H9 (cell line): ENCODE measurements around the gene TNFRSF6B. TPM values are rescaled to one million over a fixed set of nuclear protein-coding genes. Genes with fewer than 3 reads are reported as not detected.

ENCODE experiments used
- DNase-seq: peaks from one replicate; pipeline ENCODE4 v3.0.0-alpha.2; 2017
- H2AFZ ChIP-seq: one replicate; pipeline ENCODE4 v1.6.1; 2013; ENCODE audit warnings: mild to moderate bottlenecking, low read length, control low read depth, moderate library complexity
- H2AK5ac ChIP-seq: 2 replicates; pipeline ENCODE4 v1.6.1; 2013; ENCODE audit warnings: low read length, control low read depth, mixed read lengths; ENCODE audit not compliant: insufficient read length
- H2BK120ac ChIP-seq: one replicate; pipeline ENCODE4 v1.6.1; 2013; ENCODE audit warnings: low read depth, mild to moderate bottlenecking, low read length, control low read depth, inconsistent platforms; ENCODE audit not compliant: poor library complexity, severe bottlenecking
- H2BK12ac ChIP-seq: 2 replicates; pipeline ENCODE4 v1.6.1; 2013; ENCODE audit warnings: low read length, control low read depth, mixed read lengths, low read depth; ENCODE audit not compliant: insufficient read length
- H2BK15ac ChIP-seq: 2 replicates; pipeline ENCODE4 v1.6.1; 2013; ENCODE audit warnings: low read depth, low read length, control low read depth
- H2BK20ac ChIP-seq: one replicate; pipeline ENCODE4 v1.6.1; 2013; ENCODE audit warnings: low read depth, mild to moderate bottlenecking, low read length, control low read depth, inconsistent platforms; ENCODE audit not compliant: poor library complexity, severe bottlenecking
- H2BK5ac ChIP-seq: 2 replicates; pipeline ENCODE4 v1.6.1; 2013; ENCODE audit warnings: low read length, control low read depth, mixed read lengths; ENCODE audit not compliant: insufficient read length
- H3K14ac ChIP-seq: 2 replicates; pipeline ENCODE4 v1.6.1; 2013; ENCODE audit warnings: low read length, control low read depth; ENCODE audit not compliant: insufficient read depth
- H3K18ac ChIP-seq: 2 replicates; pipeline ENCODE4 v1.6.1; 2013; ENCODE audit warnings: low read depth, mild to moderate bottlenecking, mixed read lengths, low read length, control low read depth; ENCODE audit not compliant: insufficient read length
- H3K23ac ChIP-seq: 2 replicates; pipeline ENCODE4 v1.6.1; 2013; ENCODE audit warnings: low read length, control low read depth, mixed read lengths, low read depth; ENCODE audit not compliant: insufficient read length
- H3K23me2 ChIP-seq: 2 replicates; pipeline ENCODE4 v1.6.1; 2013; ENCODE audit warnings: low read depth, mild to moderate bottlenecking, mixed read lengths, low read length, control low read depth; ENCODE audit not compliant: insufficient read length, poor library complexity, severe bottlenecking
- H3K27ac ChIP-seq: 2 replicates; pipeline ENCODE4 v1.5.1; 2013; ENCODE audit warnings: low read length, control low read depth, mixed read lengths, low read depth; ENCODE audit not compliant: insufficient read length
- H3K27me3 ChIP-seq: 2 replicates; pipeline ENCODE4 v1.6.1; 2013; ENCODE audit warnings: low read length, control low read depth, inconsistent platforms; ENCODE audit not compliant: insufficient read depth
- H3K4ac ChIP-seq: 2 replicates; pipeline ENCODE4 v1.6.1; 2013; ENCODE audit warnings: low read depth, mild to moderate bottlenecking, control low read depth, inconsistent platforms, low read length, moderate library complexity
- H3K4me1 ChIP-seq: 2 replicates; pipeline ENCODE4 v1.6.1; 2013; ENCODE audit warnings: low read length, control low read depth, inconsistent platforms; ENCODE audit not compliant: insufficient read depth
- H3K4me2 ChIP-seq: 2 replicates; pipeline ENCODE4 v1.6.1; 2013; ENCODE audit warnings: low read length, control low read depth, mixed read lengths; ENCODE audit not compliant: insufficient read length, insufficient read depth
- H3K56ac ChIP-seq: 2 replicates; pipeline ENCODE4 v1.6.1; 2013; ENCODE audit warnings: low read depth, mild to moderate bottlenecking, mixed read lengths, low read length, control low read depth; ENCODE audit not compliant: insufficient read length
- H3K79me1 ChIP-seq: 2 replicates; pipeline ENCODE4 v1.6.1; 2013; ENCODE audit warnings: low read depth, mild to moderate bottlenecking, moderate library complexity, low read length, control low read depth, inconsistent platforms; ENCODE audit not compliant: insufficient read depth, poor library complexity, severe bottlenecking
- H3K79me2 ChIP-seq: 2 replicates; pipeline ENCODE4 v1.6.1; 2013; ENCODE audit warnings: low read length, control low read depth, inconsistent platforms; ENCODE audit not compliant: insufficient read depth
- H3K9ac ChIP-seq: 2 replicates; pipeline ENCODE4 v1.6.1; 2013; ENCODE audit warnings: low read length, control low read depth, mixed read lengths; ENCODE audit not compliant: insufficient read length; ENCODE audit errors: extremely low read depth
- H3K9me3 ChIP-seq: one replicate; pipeline ENCODE4 v1.6.1; 2013; ENCODE audit warnings: low read depth, low read length, inconsistent platforms; ENCODE audit not compliant: control insufficient read depth
- H3T11ph ChIP-seq: one replicate; pipeline ENCODE4 v1.6.1; 2013; ENCODE audit warnings: mild to moderate bottlenecking, low read length, control low read depth, inconsistent platforms
- H4K20me1 ChIP-seq: one replicate; pipeline ENCODE4 v1.6.1; 2013; ENCODE audit not compliant: control insufficient read depth, insufficient read length, insufficient read depth
- H4K5ac ChIP-seq: 2 replicates; pipeline ENCODE4 v1.6.1; 2013; ENCODE audit warnings: low read depth, mild to moderate bottlenecking, mixed read lengths, low read length, control low read depth; ENCODE audit not compliant: insufficient read length
- H4K8ac ChIP-seq: replicated peaks from 2 replicates; pipeline ENCODE4 v1.6.1; 2013; ENCODE audit warnings: low read length, control low read depth, mixed read lengths, low read depth; ENCODE audit not compliant: insufficient read length
- H4K91ac ChIP-seq: 2 replicates; pipeline ENCODE4 v1.6.1; 2013; ENCODE audit warnings: low read depth, mild to moderate bottlenecking, moderate library complexity, mixed read lengths, low read length, control low read depth; ENCODE audit not compliant: insufficient read length
- H3K27ac Mint-ChIP-seq, 3 experiments: 2 replicates in 2 of 3; 3 replicates in 1 of 3; pipeline ENCODE4 v1.8.0; 2020 to 2021; ENCODE audit warnings: mixed read lengths in 3 of 3, mild to moderate bottlenecking in 1 of 3, moderate library complexity in 1 of 3
- H3K27me3 Mint-ChIP-seq: 2 replicates; pipeline ENCODE4 v1.8.0; 2021; ENCODE audit warnings: low read depth, mild to moderate bottlenecking, moderate library complexity, mixed read lengths
- H3K36me3 Mint-ChIP-seq, 3 experiments: 2 replicates in 2 of 3; 3 replicates in 1 of 3; pipeline ENCODE4 v1.8.0; 2020 to 2021; ENCODE audit warnings: low read depth in 3 of 3, mixed read lengths in 3 of 3; ENCODE audit not compliant: insufficient read depth in 1 of 3
- H3K4me1 Mint-ChIP-seq, 2 experiments: 2 replicates each; pipeline ENCODE4 v1.8.0; 2020; ENCODE audit warnings: mixed read lengths in 2 of 2
- H3K4me3 Mint-ChIP-seq, 2 experiments: 2 replicates in 1 of 2; 3 replicates in 1 of 2; pipeline ENCODE4 v1.8.0; 2020 to 2021; ENCODE audit warnings: mild to moderate bottlenecking in 2 of 2, mixed read lengths in 2 of 2, moderate library complexity in 1 of 2
- H3K9me3 Mint-ChIP-seq, 2 experiments: 2 replicates in 1 of 2; 3 replicates in 1 of 2; pipeline ENCODE4 v1.8.0; 2020; ENCODE audit warnings: mild to moderate bottlenecking in 2 of 2, mixed read lengths in 2 of 2, moderate library complexity in 1 of 2
- WGBS: extraction: QIAGEN DNeasy Blood & Tissue Kit; methylation state at CpG from one replicate; pipeline ENCODE4 v1.1.7; 2013; ENCODE audit warnings: missing lambda C conversion rate, low lambda C conversion rate, mixed read lengths; ENCODE audit not compliant: insufficient read length; ENCODE audit errors: extremely low coverage; 5-methylcytosine and 5-hydroxymethylcytosine counted together
- total RNA-seq: library from RNA; stranded (reverse); gene quantifications from 2 replicates; pipeline ENCODE4 v1.2.1, GENCODE V29; 2021
- TF ChIP-seq, protein P1 (sequence below): fragments of 200-600 bp; sonication (generic); conservative IDR thresholded peaks from 3 replicates; pipeline ENCODE4 v1.8.0; 2021; ENCODE audit warnings: antibody characterized with exemption, mild to moderate bottlenecking

Gene TNFRSF6B
- total RNA-seq, 1 experiment from 2014 or later: not detected

DNA sequence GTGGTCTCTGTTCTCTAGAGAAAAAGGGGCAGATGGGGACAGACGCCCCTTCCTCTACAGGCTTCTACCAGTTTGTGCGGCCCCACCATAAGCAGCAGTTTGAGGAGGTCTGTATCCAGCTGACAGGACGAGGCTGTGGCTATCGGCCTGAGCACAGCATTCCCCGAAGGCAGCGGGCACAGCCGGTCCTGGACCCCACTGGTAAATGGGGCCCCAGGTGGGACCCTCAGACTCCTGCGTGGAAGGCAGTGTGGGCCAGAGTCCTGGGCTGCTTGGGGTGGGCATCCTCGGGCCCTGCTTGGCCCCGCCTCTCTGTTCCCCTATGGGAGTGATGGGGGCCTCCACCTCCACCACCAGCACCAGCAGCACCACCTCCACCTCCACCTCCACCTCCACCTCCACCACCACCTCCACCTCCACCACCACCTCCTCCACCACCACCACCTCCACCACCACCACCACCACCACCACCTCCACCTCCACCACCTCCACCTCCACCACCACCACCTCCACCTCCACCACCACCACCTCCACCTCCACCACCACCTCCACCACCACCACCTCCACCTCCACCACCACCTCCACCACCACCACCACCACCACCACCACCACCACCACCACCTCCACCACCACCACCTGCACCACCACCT, 3.2 kb upstream of the TNFRSF6B start:
- Histone ChIP-seq H3K18ac (no peak overlapping the region), H2BK120ac (no peak overlapping the region), H3K9ac (no peak overlapping the region), H2BK12ac (no peak overlapping the region), H2AK5ac (no peak overlapping the region), H4K8ac (no peak overlapping the region), H4K5ac (no peak overlapping the region), H3K27ac (no peak overlapping the region), H2BK20ac (no peak overlapping the region), H3K79me1 (no peaks in the 10 kb centered on the region), H3K79me2 (no peaks in the 10 kb centered on the region), H3K23ac (no peak overlapping the region), H3K27me3 (no peaks in the 10 kb centered on the region), H3K14ac (no peak overlapping the region), H4K20me1 (no peaks in the 10 kb centered on the region), H3K4me2 (no peak overlapping the region), H3T11ph (no peak overlapping the region), H3K56ac (no peak overlapping the region), H3K23me2 (peaks cover 4% of the 10 kb centered on the region), H2BK15ac (no peak overlapping the region), H3K9me3 (no peaks in the 10 kb centered on the region), H2AFZ (no peak overlapping the region), H3K4ac (no peak overlapping the region), H3K4me1 (no peaks in the 10 kb centered on the region), H4K91ac (no peak overlapping the region), H2BK5ac (no peak overlapping the region)
- peaks cover 3 to 5% of the 10 kb centered on the region in 2 experiments; a peak in 3 of 5 replicates for H3K9me3 Mint-ChIP-seq
- TF ChIP-seq, protein P1, sequence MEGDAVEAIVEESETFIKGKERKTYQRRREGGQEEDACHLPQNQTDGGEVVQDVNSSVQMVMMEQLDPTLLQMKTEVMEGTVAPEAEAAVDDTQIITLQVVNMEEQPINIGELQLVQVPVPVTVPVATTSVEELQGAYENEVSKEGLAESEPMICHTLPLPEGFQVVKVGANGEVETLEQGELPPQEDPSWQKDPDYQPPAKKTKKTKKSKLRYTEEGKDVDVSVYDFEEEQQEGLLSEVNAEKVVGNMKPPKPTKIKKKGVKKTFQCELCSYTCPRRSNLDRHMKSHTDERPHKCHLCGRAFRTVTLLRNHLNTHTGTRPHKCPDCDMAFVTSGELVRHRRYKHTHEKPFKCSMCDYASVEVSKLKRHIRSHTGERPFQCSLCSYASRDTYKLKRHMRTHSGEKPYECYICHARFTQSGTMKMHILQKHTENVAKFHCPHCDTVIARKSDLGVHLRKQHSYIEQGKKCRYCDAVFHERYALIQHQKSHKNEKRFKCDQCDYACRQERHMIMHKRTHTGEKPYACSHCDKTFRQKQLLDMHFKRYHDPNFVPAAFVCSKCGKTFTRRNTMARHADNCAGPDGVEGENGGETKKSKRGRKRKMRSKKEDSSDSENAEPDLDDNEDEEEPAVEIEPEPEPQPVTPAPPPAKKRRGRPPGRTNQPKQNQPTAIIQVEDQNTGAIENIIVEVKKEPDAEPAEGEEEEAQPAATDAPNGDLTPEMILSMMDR: no peak
- H3K36me3 Mint-ChIP-seq: peaks cover 14 to 20% (median 17%) of the 10 kb centered on the region in 3 experiments; a peak in 6 of 7 replicates
- no peak for DNase-seq
- WGBS: no CpG with 5 or more reads among the region's 10 CpGs
- peaks cover 6% of the 10 kb centered on the region for H3K27me3 Mint-ChIP-seq
- H3K27ac Mint-ChIP-seq: no peak overlapping the region
- no peak overlapping the region for H3K4me3 Mint-ChIP-seq
- H3K4me1 Mint-ChIP-seq: peaks cover 2 to 10% of the 10 kb centered on the region in 2 experiments
